SH-SY5Y (cell line): Measurements from ENCODE around the gene FBXL4.

Source experiments
- GATA2 ChIP-seq: IDR thresholded peaks from 2 replicates; pipeline ENCODE4 v1.6.1; 2011; ENCODE audit warnings: mild to moderate bottlenecking, low read depth, low read length
- GATA3 ChIP-seq: IDR thresholded peaks from 2 replicates; pipeline ENCODE4 v1.6.1; 2011; ENCODE audit warnings: low read depth, mild to moderate bottlenecking, low read length, moderate library complexity

GRCh38 chr6:98846021-98846380 is 101.7 kb downstream of the FBXL4 start:
- TF ChIP-seq GATA2 = no peak
- TF ChIP-seq GATA3 = no peak
